Measurements from ENCODE around the gene ISLR.

Gene ISLR

GRCh38 chr15:74194572-74195559 is 21.4 kb downstream of the ISLR start:
- no peak for DNase-seq (ENCODE audit: low read depth)
- H3K4me3 ChIP-seq (replicated peaks; ENCODE audit: low read depth, low read length), result no peak overlapping the region

GRCh38 chr15:74196175-74196574 is 22.7 kb downstream of the ISLR start:
- no peak overlapping the region for H3K4me3 ChIP-seq (replicated peaks; ENCODE audit: low read depth, low read length)
- TF ChIP-seq CTCF (IDR thresholded peaks at IDR 0.05; ENCODE audit: low read length, missing control alignments), result no peak
- peak; percentile 94 for DNase-seq (ENCODE audit: low read depth)

More at GRCh38 chr15:74194572-74195559, 21.4 kb downstream of the ISLR start:
- no peak for TF ChIP-seq CTCF (IDR thresholded peaks at IDR 0.05; ENCODE audit: low read length, missing control alignments)

DNA sequence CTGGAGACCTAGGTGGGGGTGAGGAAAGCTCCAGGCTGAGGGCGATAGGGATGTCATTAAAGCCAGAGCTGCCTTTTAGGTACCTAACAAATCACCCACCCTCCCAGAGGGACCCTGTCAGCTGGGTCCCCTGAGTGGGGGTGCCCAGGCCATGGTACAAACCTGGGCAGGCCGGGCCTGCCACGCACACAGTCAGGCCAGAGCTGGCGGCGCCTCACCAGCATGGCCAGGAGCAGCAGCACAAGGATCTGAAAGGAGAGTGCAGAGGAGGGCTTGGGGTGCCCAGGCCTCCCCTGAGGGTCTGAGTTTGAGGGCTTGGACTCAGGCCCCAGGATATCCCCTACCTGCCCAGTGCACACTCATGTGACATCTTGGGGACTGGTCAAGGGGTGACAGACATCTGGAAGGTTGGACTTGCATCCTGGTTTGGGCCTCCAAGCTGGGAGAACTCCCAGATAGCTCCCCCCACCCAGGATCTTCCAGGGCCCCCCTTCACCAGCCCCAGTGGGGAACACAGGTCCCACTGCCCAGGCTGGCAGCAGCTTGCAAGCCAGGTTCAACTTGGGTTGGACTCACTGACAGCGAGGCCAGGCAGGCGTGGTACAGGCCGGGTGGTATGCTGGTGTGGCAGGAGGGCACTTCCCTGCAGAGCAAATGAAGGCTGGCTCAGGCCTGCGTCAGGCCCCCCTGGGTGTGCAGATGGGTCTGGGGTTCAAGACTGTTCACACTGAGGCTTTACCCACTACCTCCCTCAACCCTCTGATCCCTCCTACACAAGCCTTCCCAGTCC is 23.9 kb downstream of the ISLR start:
- no peak for DNase-seq (ENCODE audit: low read depth)
- TF ChIP-seq CTCF (IDR thresholded peaks at IDR 0.05; ENCODE audit: low read length, missing control alignments), result no peak
- no peak overlapping the region for H3K4me3 ChIP-seq (replicated peaks; ENCODE audit: low read depth, low read length)

- no peak overlapping the region for H3K4me3 ChIP-seq (replicated peaks; ENCODE audit: low read depth, low read length)
- no peak for DNase-seq (ENCODE audit: low read depth)
- no peak for TF ChIP-seq CTCF (IDR thresholded peaks at IDR 0.05; ENCODE audit: low read length, missing control alignments)
These were observed 25.8 kb downstream of the ISLR start for GRCh38 chr15:74199297-74199652.

GRCh38 chr15:74200412-74200815 is 26.9 kb downstream of the ISLR start:
- peak; percentile 83 for DNase-seq (ENCODE audit: low read depth)
- no peak overlapping the region for H3K4me3 ChIP-seq (replicated peaks; ENCODE audit: low read depth, low read length)
- TF ChIP-seq CTCF (IDR thresholded peaks at IDR 0.05; ENCODE audit: low read length, missing control alignments), result no peak

DNA sequence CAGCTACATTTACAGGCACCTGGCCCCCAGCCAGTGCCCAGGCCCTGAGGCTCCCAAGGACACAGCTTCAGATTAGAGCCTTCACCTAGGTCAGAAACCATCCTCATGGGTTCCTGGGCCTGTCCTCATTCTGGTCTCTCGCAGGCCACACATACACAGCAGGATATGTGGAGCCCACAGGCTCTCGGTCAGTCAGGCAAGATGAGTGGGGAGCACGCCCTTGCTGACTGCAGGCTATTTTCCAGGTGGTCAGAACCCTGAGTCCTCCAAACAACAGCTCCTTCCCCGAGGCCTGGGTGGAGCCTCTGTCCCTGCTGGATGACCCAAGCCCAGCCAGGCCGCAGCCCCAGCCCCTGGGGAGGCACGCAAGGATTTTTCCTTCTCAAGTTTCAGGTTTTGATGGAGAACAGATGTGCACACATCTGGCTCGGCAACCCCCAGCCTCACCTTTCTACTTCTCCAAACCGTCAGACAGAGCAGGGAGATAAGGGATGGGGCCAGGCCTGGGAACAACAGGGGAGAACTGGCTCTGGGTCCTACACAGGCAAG is 27.4 kb downstream of the ISLR start:
- no peak for TF ChIP-seq CTCF (IDR thresholded peaks at IDR 0.05; ENCODE audit: low read length, missing control alignments)
- no peak overlapping the region for H3K4me3 ChIP-seq (replicated peaks; ENCODE audit: low read depth, low read length)
- no peak for DNase-seq (ENCODE audit: low read depth)

All from fibroblast of pulmonary artery (primary cell).